ENCODE measurements around the gene PUM2. TPM values are rescaled to one million over a fixed set of nuclear protein-coding genes. Genes with fewer than 3 reads are reported as not detected.

PUM2 gene
- total and polyA plus RNA-seq, 2 of the 13 experiments (the other 11 are each of a cell fraction or from before 2014, with no cell fraction given): 69.6 to 69.8 TPM

DNA sequence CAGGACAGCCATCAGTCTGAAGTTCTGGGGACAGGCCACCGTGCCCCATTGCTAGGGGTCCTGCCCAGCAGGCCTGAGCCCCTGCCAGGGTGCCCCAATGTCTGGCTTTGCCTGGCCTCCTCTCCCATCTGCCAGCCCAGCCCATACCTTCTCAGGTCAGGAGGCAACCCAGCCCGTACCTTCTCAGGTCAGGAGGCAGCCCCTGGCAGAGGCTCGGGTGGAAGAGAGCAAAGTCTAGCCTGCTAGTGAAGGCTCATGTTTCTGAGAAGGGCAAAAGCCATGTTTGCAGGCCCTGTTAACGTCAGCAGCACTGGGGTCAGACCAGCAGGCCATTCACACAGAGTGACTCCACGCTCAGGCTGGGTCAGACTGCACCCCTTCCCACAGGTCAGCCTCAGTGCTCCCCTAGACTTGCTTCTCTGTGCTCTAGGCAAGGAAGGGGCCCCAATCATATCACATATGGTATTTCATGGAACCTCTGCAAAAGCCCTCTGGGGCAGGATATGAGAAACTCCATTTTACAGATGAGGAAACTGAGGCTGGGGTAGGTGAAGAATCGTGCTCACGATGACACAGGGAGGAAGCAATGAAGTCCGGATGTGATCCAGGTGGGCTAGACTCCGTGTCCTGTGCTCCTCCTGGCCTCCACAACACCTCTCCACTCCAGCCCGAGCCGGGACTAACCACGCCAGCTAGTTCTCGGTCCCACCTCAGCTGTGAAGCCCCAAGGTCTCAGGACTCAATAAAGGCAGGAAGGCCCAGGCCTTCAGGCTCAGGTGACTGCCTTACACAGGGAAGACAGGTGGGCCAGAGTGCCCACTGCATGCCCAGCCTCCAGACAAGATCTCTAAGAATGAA is 135.2 kb downstream of the PUM2 start (continued):
- TF ChIP-seq PAX8 (CRISPR knock-in tag; IDR thresholded peaks at IDR 0.05; ENCODE audit: borderline replicate concordance) (no peak), ZNF614 (CRISPR knock-in tag; IDR thresholded peaks at IDR 0.05; ENCODE audit: borderline replicate concordance) (peak; percentile 90; the same call in 1 of the 2 replicates), NKX3-1 (CRISPR knock-in tag; IDR thresholded peaks at IDR 0.05) (no peak), ZNF83 (CRISPR knock-in tag; IDR thresholded peaks at IDR 0.05; ENCODE audit: borderline replicate concordance) (no peak), TCF7L2 (IDR thresholded peaks at IDR 0.05; ENCODE audit: low read depth, low read length) (no peak), NR2F2 (IDR thresholded peaks at IDR 0.05; ENCODE audit: borderline replicate concordance, low read depth) (peak; percentile 90), NAIF1 (CRISPR knock-in tag; IDR thresholded peaks at IDR 0.05; ENCODE audit: borderline replicate concordance) (no peak), NFATC3 (CRISPR knock-in tag; IDR thresholded peaks at IDR 0.05) (0 out of 2 replicates have a peak, but pooled peaks have one; percentile 23), ZSCAN22 (CRISPR knock-in tag; IDR thresholded peaks at IDR 0.05) (peak; percentile 67; the same call in 1 of the 2 replicates), ATAD3A (CRISPR knock-in tag; IDR thresholded peaks at IDR 0.05) (no peak), ZFP37 (CRISPR knock-in tag; IDR thresholded peaks at IDR 0.05; ENCODE audit: borderline replicate concordance) (no peak), YEATS4 (CRISPR knock-in tag; IDR thresholded peaks at IDR 0.05; ENCODE audit: borderline replicate concordance) (peak; percentile 37; the same call in 1 of the 2 replicates), GATAD1 (CRISPR knock-in tag; IDR thresholded peaks at IDR 0.05) (peak; percentile 59), ZNF768 (CRISPR knock-in tag; IDR thresholded peaks at IDR 0.05) (peak; percentile 82)
- TF ChIP-seq, protein P1, sequence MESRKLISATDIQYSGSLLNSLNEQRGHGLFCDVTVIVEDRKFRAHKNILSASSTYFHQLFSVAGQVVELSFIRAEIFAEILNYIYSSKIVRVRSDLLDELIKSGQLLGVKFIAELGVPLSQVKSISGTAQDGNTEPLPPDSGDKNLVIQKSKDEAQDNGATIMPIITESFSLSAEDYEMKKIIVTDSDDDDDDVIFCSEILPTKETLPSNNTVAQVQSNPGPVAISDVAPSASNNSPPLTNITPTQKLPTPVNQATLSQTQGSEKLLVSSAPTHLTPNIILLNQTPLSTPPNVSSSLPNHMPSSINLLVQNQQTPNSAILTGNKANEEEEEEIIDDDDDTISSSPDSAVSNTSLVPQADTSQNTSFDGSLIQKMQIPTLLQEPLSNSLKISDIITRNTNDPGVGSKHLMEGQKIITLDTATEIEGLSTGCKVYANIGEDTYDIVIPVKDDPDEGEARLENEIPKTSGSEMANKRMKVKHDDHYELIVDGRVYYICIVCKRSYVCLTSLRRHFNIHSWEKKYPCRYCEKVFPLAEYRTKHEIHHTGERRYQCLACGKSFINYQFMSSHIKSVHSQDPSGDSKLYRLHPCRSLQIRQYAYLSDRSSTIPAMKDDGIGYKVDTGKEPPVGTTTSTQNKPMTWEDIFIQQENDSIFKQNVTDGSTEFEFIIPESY (CRISPR knock-in tag; IDR thresholded peaks at IDR 0.05): peak; percentile 87
- TF ChIP-seq, protein P2, sequence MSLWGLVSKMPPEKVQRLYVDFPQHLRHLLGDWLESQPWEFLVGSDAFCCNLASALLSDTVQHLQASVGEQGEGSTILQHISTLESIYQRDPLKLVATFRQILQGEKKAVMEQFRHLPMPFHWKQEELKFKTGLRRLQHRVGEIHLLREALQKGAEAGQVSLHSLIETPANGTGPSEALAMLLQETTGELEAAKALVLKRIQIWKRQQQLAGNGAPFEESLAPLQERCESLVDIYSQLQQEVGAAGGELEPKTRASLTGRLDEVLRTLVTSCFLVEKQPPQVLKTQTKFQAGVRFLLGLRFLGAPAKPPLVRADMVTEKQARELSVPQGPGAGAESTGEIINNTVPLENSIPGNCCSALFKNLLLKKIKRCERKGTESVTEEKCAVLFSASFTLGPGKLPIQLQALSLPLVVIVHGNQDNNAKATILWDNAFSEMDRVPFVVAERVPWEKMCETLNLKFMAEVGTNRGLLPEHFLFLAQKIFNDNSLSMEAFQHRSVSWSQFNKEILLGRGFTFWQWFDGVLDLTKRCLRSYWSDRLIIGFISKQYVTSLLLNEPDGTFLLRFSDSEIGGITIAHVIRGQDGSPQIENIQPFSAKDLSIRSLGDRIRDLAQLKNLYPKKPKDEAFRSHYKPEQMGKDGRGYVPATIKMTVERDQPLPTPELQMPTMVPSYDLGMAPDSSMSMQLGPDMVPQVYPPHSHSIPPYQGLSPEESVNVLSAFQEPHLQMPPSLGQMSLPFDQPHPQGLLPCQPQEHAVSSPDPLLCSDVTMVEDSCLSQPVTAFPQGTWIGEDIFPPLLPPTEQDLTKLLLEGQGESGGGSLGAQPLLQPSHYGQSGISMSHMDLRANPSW (CRISPR knock-in tag; IDR thresholded peaks at IDR 0.05; ENCODE audit: borderline replicate concordance): peak; percentile 43; the same call in 1 of the 2 replicates
- TF ChIP-seq, protein P3, sequence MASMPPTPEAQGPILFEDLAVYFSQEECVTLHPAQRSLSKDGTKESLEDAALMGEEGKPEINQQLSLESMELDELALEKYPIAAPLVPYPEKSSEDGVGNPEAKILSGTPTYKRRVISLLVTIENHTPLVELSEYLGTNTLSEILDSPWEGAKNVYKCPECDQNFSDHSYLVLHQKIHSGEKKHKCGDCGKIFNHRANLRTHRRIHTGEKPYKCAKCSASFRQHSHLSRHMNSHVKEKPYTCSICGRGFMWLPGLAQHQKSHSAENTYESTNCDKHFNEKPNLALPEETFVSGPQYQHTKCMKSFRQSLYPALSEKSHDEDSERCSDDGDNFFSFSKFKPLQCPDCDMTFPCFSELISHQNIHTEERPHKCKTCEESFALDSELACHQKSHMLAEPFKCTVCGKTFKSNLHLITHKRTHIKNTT (CRISPR knock-in tag; IDR thresholded peaks at IDR 0.05): no peak
- TF ChIP-seq, protein P4, sequence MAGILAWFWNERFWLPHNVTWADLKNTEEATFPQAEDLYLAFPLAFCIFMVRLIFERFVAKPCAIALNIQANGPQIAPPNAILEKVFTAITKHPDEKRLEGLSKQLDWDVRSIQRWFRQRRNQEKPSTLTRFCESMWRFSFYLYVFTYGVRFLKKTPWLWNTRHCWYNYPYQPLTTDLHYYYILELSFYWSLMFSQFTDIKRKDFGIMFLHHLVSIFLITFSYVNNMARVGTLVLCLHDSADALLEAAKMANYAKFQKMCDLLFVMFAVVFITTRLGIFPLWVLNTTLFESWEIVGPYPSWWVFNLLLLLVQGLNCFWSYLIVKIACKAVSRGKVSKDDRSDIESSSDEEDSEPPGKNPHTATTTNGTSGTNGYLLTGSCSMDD (CRISPR knock-in tag; IDR thresholded peaks at IDR 0.05): no peak
- TF ChIP-seq, protein P5, sequence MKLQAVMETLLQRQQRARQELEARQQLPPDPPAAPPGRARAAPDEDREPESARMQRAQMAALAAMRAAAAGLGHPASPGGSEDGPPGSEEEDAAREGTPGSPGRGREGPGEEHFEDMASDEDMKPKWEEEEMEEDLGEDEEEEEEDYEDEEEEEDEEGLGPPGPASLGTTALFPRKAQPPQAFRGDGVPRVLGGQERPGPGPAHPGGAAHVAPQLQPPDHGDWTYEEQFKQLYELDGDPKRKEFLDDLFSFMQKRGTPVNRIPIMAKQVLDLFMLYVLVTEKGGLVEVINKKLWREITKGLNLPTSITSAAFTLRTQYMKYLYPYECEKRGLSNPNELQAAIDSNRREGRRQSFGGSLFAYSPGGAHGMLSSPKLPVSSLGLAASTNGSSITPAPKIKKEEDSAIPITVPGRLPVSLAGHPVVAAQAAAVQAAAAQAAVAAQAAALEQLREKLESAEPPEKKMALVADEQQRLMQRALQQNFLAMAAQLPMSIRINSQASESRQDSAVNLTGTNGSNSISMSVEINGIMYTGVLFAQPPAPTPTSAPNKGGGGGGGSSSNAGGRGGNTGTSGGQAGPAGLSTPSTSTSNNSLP (IDR thresholded peaks at IDR 0.05; ENCODE audit: low read depth, low read length): no peak
